Peyer's patch (tissue), 4 donors: ENCODE results near the gene SCAMP2. TPM values are rescaled to one million over a fixed set of nuclear protein-coding genes. Genes with fewer than 3 reads are reported as not detected.

Source experiments
- DNase-seq, 3 donors: peaks; one replicate each; pipeline ENCODE4 v3.0.0-alpha.2; 2017 to 2019
- H3K27ac ChIP-seq, 4 donors: fragments of 200-600 bp; sonication (generic); one replicate each; pipeline ENCODE4 v1.5.1; 2016 to 2019
- H3K27me3 ChIP-seq, 2 donors: fragments of 200-600 bp; sonication (generic); one replicate each; pipeline ENCODE4 v1.5.1; 2019
- H3K36me3 ChIP-seq, 3 donors: fragments of 200-600 bp; sonication (generic); one replicate each; pipeline ENCODE4 v1.5.1; 2016 to 2019
- H3K4me1 ChIP-seq, 4 donors: fragments of 200-600 bp; sonication (generic); one replicate each; pipeline ENCODE4 v1.5.1; 2016 to 2019
- H3K4me3 ChIP-seq, 4 donors: fragments of 200-600 bp; sonication (generic); 1 replicate in 3 of 4; 2 replicates in 1 of 4; pipeline ENCODE4 v1.5.1; 2016 to 2019; ENCODE audit warnings: mild to moderate bottlenecking in 1 of 4
- H3K9me3 ChIP-seq, 4 donors: fragments of 200-600 bp; sonication (generic); one replicate each; pipeline ENCODE4 v1.5.1; 2016 to 2019; ENCODE audit warnings: mild to moderate bottlenecking in 1 of 4
- CTCF ChIP-seq, 6 experiments: fragments of 450-650 bp in 4 of 6; fragments of 200-600 bp in 2 of 6; sonication (generic) in 1 of 6; IDR thresholded peaks; one replicate each; pipeline ENCODE4 v1.5.1; 2017 to 2019; ENCODE audit warnings: antibody characterized with exemption in 6 of 6, mild to moderate bottlenecking in 3 of 6, moderate library complexity in 1 of 6
- POLR2A ChIP-seq, 2 donors: fragments of 450-650 bp; IDR thresholded peaks; one replicate each; pipeline ENCODE4 v1.5.1; 2017; ENCODE audit warnings: antibody characterized with exemption in 2 of 2, mild to moderate bottlenecking in 2 of 2, moderate library complexity in 2 of 2
- total RNA-seq, 4 donors: library from RNA; depleted of rRNA; stranded (reverse); fragments of >200 nt; gene quantifications; one replicate each; pipeline ENCODE4 v1.1.0, GENCODE V29; 2016

Gene SCAMP2
- total RNA-seq, 4 donors from 2014 or later, result 60.2 to 206 (median 151) TPM

DNA sequence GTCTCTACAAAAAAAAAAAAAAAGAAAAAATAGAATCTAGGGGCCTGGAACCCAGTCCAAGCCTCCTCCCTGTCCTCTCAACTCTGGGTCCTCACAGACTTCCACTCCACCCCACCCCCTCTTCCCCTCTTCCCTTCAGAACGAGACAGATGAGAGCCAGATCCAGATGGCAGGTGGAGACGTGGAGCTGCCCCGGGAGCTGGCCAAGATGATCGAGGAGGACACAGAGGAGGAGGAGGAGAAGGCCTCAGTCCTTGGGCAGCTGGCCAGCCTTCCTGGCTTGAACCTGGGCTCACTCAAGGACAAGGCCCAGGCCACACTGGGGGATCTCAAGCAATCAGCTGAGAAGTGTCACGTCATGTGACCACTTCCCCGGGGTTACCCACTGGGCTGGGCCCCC, 43.2 kb downstream of the SCAMP2 start:
- H3K27ac ChIP-seq, result no peak overlapping the region
- no peak for DNase-seq
- H3K27me3 ChIP-seq, result peaks cover 0 to 5% of the 10 kb centered on the region in 2 donors
- peaks cover 0 to 34% (median 2%) of the 10 kb centered on the region in 4 donors for H3K4me1 ChIP-seq
- no peaks in the 10 kb centered on the region for H3K36me3 ChIP-seq
- TF ChIP-seq CTCF (IDR thresholded peaks at IDR 0.05), result no peak
- no peak for TF ChIP-seq POLR2A (IDR thresholded peaks at IDR 0.05)
- H3K9me3 ChIP-seq, result no peaks in the 10 kb centered on the region
- H3K4me3 ChIP-seq, result no peak overlapping the region

GRCh38 chr15:74829486-74829885, 43.7 kb downstream of the SCAMP2 start:
- H3K36me3 ChIP-seq, result no peaks in the 10 kb centered on the region
- H3K4me3 ChIP-seq, result no peak overlapping the region
- peaks cover 0 to 34% (median 2%) of the 10 kb centered on the region in 4 donors for H3K4me1 ChIP-seq
- H3K27me3 ChIP-seq, result peaks cover 0 to 5% of the 10 kb centered on the region in 2 donors
- no peaks in the 10 kb centered on the region for H3K9me3 ChIP-seq
- no peak overlapping the region for H3K27ac ChIP-seq
- DNase-seq, result no peak
- TF ChIP-seq CTCF (IDR thresholded peaks at IDR 0.05), result no peak
- no peak for TF ChIP-seq POLR2A (IDR thresholded peaks at IDR 0.05)

- DNase-seq, result no peak
- Histone ChIP-seq H3K9me3 (no peaks in the 10 kb centered on the region), H3K4me3 (no peak overlapping the region), H3K4me1 (peaks cover 0 to 34% (median 2%) of the 10 kb centered on the region in 4 donors), H3K27me3 (peaks cover 0 to 5% of the 10 kb centered on the region in 2 donors), H3K36me3 (no peaks in the 10 kb centered on the region), H3K27ac (no peak overlapping the region)
- no peak for TF ChIP-seq POLR2A (IDR thresholded peaks at IDR 0.05)
Measured at GRCh38 chr15:74828835-74829234, 44.3 kb downstream of the SCAMP2 start.

- no peak overlapping the region for H3K27ac ChIP-seq
- no peaks in the 10 kb centered on the region for H3K36me3 ChIP-seq
- H3K4me3 ChIP-seq, result no peak overlapping the region
- peaks cover 0 to 5% of the 10 kb centered on the region in 2 donors for H3K27me3 ChIP-seq
- TF ChIP-seq POLR2A (IDR thresholded peaks at IDR 0.05) (no peak), CTCF (IDR thresholded peaks at IDR 0.05) (no peak)
- DNase-seq, result no peak
- no peaks in the 10 kb centered on the region for H3K9me3 ChIP-seq
- H3K4me1 ChIP-seq, result peaks cover 0 to 32% (median 2%) of the 10 kb centered on the region in 4 donors
Measured at GRCh38 chr15:74827614-74828013, 45.6 kb downstream of the SCAMP2 start.

GRCh38 chr15:74826921-74827320, 46.2 kb downstream of the SCAMP2 start:
- no peak for TF ChIP-seq POLR2A (IDR thresholded peaks at IDR 0.05)
- no peak for TF ChIP-seq CTCF (IDR thresholded peaks at IDR 0.05)
- no peak for DNase-seq
- no peak overlapping the region for H3K27ac ChIP-seq
- no peaks in the 10 kb centered on the region for H3K9me3 ChIP-seq
- peaks cover 0 to 5% of the 10 kb centered on the region in 2 donors for H3K27me3 ChIP-seq
- peaks cover 0 to 26% (median 2%) of the 10 kb centered on the region in 4 donors for H3K4me1 ChIP-seq
- H3K36me3 ChIP-seq, result no peaks in the 10 kb centered on the region
- no peak overlapping the region for H3K4me3 ChIP-seq

DNA sequence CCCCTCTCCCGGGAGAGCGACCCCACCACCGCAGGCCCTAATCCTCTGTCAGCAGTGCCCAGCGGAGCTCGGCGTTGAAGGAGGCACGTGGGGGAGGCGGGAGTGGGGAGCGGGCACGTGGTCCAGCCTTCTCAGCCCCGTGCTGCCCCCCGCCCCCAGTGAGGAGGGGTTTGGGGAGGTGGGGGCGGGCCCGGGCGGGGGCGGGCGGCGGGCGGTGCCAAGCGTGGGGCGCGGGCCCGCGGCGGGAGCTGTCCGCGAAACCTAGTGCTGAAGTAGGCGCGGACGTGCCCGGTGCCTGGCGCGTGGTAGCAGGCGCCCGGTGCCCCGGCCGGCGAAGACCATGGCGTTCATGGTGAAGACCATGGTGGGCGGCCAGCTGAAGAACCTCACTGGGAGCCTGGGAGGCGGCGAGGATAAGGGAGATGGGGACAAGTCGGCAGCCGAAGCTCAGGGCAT, 46.8 kb downstream of the SCAMP2 start, which contains the start of gene CPLX3:
TSS of gene CPLX3 (plus strand) at position 264 of the 456 bp plus-strand sequence. CDS start at position 341, 77 bp downstream.
- H3K27me3 ChIP-seq, result peaks cover 0 to 5% of the 10 kb centered on the region in 2 donors
- H3K27ac ChIP-seq, result no peak within 1 kb of the TSS
- peak in 1 of 3 donors; percentile 71 for DNase-seq
- H3K4me3 ChIP-seq, result no peak within 1 kb of the TSS
- H3K4me1 ChIP-seq, result peaks cover 0 to 20% (median 4%) of the 10 kb centered on the region in 4 donors
- no peaks in the 10 kb centered on the region for H3K36me3 ChIP-seq
- TF ChIP-seq CTCF (IDR thresholded peaks at IDR 0.05) (no peak), POLR2A (IDR thresholded peaks at IDR 0.05) (no peak)
- no peaks in the 10 kb centered on the region for H3K9me3 ChIP-seq
